DOHH2 (cell line): ENCODE data around the gene LRP2.

Experiments
- EZH2phosphoT487 ChIP-seq: fragments of 200-600 bp; sonication (generic); IDR thresholded peaks from 2 replicates; pipeline ENCODE4 v1.6.1; 2017; ENCODE audit warnings: borderline replicate concordance, mild to moderate bottlenecking, antibody characterized with exemption, low read length, moderate library complexity, mixed read lengths
- TF ChIP-seq, protein P1 (sequence below): fragments of 200-600 bp; sonication (generic); IDR thresholded peaks from one replicate; pipeline ENCODE4 v1.5.1; 2014; ENCODE audit warnings: antibody characterized with exemption, mild to moderate bottlenecking, low read depth, low read length; ENCODE audit not compliant: poor library complexity, severe bottlenecking

DNA sequence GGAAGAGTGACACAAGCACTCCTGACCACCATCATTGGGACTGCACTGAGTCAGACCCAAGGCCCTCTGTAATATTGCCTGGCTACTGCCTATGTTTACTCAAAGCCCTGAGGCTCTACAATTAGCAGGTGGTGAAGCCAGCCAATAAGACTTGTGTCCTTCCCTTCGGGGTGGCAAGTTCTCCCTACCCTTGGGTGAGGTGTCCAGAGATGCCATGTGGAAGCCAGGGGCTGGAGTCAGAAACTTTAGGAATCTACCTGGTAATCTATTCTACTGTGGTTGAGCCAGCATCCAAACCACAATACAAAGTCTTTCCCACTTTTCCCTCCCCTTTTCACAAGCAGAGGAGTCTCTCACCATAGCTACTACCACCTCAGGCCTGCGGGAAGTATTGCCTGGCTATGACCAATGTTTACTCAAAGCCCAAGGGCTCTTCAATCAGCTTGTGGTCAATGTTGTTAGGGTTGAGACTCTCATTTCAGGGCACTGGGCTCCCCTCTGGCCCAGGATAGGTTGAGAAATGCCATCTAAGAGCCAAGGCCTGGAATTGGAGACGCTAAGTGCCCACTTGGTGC, 275.4 kb downstream of the LRP2 start:
- TF ChIP-seq, protein P1, sequence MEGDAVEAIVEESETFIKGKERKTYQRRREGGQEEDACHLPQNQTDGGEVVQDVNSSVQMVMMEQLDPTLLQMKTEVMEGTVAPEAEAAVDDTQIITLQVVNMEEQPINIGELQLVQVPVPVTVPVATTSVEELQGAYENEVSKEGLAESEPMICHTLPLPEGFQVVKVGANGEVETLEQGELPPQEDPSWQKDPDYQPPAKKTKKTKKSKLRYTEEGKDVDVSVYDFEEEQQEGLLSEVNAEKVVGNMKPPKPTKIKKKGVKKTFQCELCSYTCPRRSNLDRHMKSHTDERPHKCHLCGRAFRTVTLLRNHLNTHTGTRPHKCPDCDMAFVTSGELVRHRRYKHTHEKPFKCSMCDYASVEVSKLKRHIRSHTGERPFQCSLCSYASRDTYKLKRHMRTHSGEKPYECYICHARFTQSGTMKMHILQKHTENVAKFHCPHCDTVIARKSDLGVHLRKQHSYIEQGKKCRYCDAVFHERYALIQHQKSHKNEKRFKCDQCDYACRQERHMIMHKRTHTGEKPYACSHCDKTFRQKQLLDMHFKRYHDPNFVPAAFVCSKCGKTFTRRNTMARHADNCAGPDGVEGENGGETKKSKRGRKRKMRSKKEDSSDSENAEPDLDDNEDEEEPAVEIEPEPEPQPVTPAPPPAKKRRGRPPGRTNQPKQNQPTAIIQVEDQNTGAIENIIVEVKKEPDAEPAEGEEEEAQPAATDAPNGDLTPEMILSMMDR: no peak
- TF ChIP-seq EZH2phosphoT487: no peak
